ENCODE results near the gene CCL11.

Gene CCL11

DNA sequence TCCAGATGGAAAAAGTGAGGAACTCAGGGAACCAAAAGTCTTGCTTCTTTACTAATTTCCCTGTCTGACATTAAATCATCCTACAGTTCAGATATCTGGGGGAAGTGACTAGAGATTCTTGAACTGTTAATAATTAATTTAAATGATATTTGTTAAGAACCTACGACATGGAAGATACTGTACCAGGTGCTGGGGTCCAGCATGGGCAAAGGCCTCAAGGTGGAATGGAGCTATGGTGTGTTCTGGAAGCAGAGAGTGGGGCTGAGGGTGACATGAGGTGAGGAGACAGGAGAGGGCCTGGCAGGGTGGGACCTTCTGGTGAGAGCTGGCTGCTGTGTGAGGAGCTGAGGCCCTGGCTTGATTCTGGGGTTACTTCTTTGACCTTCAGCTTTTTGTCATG lies 36.5 kb upstream of the CCL11 start:
- H3K4me1 ChIP-seq = peaks cover 14 to 74% (median 66%) of the 10 kb centered on the region in 4 donors
- no peaks in the 10 kb centered on the region for H3K36me3 ChIP-seq
- peak overlapping the region; percentile 74 to 81 for H3K27ac ChIP-seq
- no peaks in the 10 kb centered on the region for H3K27me3 ChIP-seq
- H3K9me3 ChIP-seq = no peaks in the 10 kb centered on the region
- H3K4me3 ChIP-seq = no peak overlapping the region
- TF ChIP-seq, protein P1, sequence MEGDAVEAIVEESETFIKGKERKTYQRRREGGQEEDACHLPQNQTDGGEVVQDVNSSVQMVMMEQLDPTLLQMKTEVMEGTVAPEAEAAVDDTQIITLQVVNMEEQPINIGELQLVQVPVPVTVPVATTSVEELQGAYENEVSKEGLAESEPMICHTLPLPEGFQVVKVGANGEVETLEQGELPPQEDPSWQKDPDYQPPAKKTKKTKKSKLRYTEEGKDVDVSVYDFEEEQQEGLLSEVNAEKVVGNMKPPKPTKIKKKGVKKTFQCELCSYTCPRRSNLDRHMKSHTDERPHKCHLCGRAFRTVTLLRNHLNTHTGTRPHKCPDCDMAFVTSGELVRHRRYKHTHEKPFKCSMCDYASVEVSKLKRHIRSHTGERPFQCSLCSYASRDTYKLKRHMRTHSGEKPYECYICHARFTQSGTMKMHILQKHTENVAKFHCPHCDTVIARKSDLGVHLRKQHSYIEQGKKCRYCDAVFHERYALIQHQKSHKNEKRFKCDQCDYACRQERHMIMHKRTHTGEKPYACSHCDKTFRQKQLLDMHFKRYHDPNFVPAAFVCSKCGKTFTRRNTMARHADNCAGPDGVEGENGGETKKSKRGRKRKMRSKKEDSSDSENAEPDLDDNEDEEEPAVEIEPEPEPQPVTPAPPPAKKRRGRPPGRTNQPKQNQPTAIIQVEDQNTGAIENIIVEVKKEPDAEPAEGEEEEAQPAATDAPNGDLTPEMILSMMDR (IDR thresholded peaks at IDR 0.05) = no peak
- intact Hi-C loops (cut with DNase I; ENCODE audit: low total_unique reads) = no loop called here
- no peak for DNase-seq

DNA sequence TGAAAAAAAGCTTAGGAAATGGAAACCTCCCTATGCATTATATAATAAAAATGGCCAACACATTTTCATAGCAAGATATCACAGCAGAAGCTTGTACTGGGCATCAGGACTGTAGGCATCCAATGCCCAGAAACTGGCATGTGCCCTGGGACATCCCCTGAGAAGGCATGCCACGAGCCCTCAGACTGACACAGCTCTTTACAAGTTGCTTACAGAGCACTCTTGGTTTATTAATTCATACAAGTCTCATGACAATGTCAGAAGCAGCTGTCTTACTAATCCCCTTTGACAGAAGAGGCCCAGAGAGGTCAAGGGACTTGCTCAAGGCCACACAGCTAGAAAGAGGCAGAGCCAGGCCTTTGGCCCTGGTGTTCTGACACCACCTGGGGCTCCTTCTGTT lies 36.1 kb upstream of the CCL11 start:
- Histone ChIP-seq H3K4me1 (peaks cover 14 to 78% (median 70%) of the 10 kb centered on the region in 4 donors), H3K27me3 (no peaks in the 10 kb centered on the region), H3K27ac (peak overlapping the region; percentile 74 to 81), H3K36me3 (no peaks in the 10 kb centered on the region), H3K4me3 (no peak overlapping the region), H3K9me3 (no peaks in the 10 kb centered on the region)
- DNase-seq = no peak
- intact Hi-C loops (cut with DNase I; ENCODE audit: low total_unique reads) = no loop called here
- TF ChIP-seq, protein P1 (IDR thresholded peaks at IDR 0.05) = no peak

DNA sequence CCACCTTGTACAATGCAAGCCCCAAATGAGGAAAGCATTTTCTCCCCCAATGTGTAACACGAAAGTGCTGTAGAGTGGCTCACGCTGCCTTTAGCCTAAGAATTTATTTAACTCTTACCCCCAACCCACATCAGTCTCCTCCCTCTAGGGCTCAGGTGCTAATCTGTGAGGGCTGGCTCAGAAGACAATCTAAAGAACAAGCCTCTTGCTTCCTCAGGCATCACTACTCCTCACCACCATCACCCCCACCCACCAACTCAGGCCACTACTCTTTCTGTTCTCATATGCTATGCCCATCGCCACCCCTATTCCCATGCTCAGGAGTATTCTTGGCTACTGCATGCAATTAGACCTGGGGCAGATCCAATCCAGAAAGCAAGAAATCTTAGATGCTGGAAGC lies 34.4 kb upstream of the CCL11 start:
- intact Hi-C loops (cut with DNase I; ENCODE audit: low total_unique reads) = no loop called here
- Histone ChIP-seq H3K27me3 (no peaks in the 10 kb centered on the region), H3K4me3 (no peak overlapping the region), H3K4me1 (peaks cover 14 to 95% (median 84%) of the 10 kb centered on the region in 4 donors), H3K36me3 (no peaks in the 10 kb centered on the region), H3K9me3 (no peaks in the 10 kb centered on the region), H3K27ac (peak overlapping the region; percentile 74 to 81)
- DNase-seq = no peak
- TF ChIP-seq, protein P1 (IDR thresholded peaks at IDR 0.05) = no peak

DNA sequence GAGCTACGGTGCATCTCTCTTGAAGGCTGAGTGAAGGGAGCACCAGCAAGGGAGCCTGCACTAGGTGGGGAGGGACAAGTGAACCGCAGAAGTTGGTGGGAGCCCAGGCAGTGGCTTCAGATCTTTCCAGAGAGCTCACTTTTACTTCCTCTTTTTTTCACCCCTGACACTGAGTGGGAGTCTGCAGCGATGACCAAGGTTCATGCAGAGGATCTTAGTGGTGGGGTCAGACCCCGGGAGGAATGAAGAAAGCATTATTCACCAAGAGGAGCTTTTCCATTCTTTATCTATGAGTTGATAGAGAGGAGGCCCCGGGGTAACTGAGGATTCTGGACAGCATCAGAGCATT lies 33.5 kb upstream of the CCL11 start:
- H3K36me3 ChIP-seq = no peaks in the 10 kb centered on the region
- intact Hi-C loops (cut with DNase I; ENCODE audit: low total_unique reads) = no loop called here
- H3K4me1 ChIP-seq = peaks cover 14 to 96% (median 89%) of the 10 kb centered on the region in 4 donors
- TF ChIP-seq, protein P1 (IDR thresholded peaks at IDR 0.05) = no peak
- no peak overlapping the region for H3K4me3 ChIP-seq
- DNase-seq = no peak
- H3K27ac ChIP-seq = peak overlapping the region; percentile 74 to 81
- H3K9me3 ChIP-seq = no peaks in the 10 kb centered on the region
- H3K27me3 ChIP-seq = no peaks in the 10 kb centered on the region

DNA sequence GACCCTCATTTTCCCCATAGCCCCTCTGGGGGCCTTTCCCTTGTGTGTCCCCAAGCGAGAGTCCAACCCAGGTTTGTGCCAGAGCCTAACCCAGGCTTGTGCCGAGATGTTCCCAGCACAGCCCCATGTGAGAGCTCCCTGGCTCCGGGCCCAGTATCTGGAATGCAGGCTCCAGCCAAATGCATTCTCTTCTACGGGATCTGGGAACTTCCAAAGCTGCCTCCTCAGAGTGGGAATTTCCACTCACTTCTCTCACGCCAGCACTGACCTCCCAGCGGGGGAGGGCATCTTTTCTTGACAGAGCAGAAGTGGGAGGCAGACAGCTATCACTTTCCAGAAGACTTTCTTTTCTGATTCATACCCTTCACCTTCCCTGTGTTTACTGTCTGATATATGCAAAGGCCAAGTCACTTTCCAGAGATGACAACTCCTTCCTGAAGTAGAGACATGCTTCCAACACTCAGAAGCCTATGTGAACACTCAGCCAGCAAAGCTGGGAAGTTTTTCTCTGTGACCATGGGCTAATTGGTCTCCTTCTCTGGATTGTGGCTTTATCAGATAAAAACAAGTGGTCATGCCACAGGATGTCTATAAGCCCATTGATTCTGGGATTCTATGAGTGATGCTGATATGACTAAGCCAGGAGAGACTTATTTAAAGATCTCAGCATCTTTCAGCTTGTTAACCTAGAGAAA lies 33.0 kb upstream of the CCL11 start:
- Histone ChIP-seq H3K9me3 (no peaks in the 10 kb centered on the region), H3K4me3 (no peak overlapping the region), H3K27ac (peak overlapping the region; percentile 74 to 81), H3K36me3 (no peaks in the 10 kb centered on the region), H3K27me3 (no peaks in the 10 kb centered on the region), H3K4me1 (peaks cover 14 to 90% (median 87%) of the 10 kb centered on the region in 4 donors)
- peak; percentile 94 to 97 for DNase-seq
- TF ChIP-seq, protein P1 (IDR thresholded peaks at IDR 0.05) = no peak
- intact Hi-C loops (cut with DNase I; ENCODE audit: low total_unique reads) = no loop called here

All from tibial artery (tissue), 4 donors.